ENCODE results near the gene SYT2. TPM values are rescaled to one million over a fixed set of nuclear protein-coding genes. Genes with fewer than 3 reads are reported as not detected.

The SYT2 gene
- not detected for total RNA-seq
- long read RNA-seq, partial matches to known transcripts: 0 of 1 reads
- long read RNA-seq, other reads (novel, unspliced or antisense): 1 of 1 reads

DNA sequence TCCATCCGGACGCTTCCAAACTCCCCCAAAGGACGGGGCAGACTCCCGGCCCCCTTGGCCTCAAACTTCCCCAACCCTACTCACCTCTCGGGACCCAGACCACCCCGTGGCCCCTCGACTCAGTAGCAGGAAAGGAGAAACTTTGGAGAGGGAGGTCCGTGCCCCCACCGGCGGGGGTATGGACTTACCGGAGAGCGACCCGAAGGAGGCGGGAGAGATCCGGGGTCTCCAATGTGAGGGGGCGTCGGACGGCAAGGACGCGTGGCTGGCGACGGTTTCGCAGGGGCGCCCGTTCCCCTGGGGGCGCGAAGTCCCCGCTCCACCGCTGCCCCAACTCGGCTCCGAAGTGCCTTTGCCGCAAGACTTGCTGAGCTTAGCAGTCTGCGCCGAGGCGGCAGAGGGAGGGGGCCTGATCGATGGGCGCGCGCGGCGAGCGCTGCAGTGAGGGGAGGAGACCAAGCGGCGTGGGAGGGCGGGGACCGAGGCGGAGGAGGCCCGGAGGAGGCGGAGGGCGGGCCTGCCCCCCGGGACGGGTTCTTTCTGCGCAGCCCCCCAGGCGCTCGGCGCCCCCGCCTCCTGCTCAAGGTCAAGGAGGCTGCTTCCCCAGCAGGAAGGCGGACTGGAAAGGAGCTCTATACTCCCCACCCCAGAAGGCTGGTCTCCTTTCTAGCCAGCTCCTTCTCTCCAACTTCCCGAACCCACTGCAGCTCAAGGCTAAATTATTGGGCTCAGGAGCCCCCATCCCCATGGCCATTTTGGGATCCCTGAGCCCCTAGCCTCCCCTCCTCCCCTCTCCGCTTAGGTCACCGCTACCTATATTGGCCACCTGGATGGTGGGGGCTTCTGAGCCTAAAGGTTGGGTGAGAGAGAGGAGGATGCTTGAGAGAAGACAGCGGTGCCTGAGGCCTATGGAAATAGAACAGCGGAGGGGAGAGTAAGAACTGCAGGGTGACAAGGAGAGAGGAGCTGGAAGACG lies at the start of gene SYT2:
Gene SYT2 (minus strand): TSS at position 385 of the 976 bp plus-strand sequence. CDS start 104,682 bp downstream, outside the sequence.
- H3K27me3 ChIP-seq (ENCODE audit: low read depth): peaks cover 77% of the 10 kb centered on the region
- peak; percentile 55 to 59 for ATAC-seq

DNA sequence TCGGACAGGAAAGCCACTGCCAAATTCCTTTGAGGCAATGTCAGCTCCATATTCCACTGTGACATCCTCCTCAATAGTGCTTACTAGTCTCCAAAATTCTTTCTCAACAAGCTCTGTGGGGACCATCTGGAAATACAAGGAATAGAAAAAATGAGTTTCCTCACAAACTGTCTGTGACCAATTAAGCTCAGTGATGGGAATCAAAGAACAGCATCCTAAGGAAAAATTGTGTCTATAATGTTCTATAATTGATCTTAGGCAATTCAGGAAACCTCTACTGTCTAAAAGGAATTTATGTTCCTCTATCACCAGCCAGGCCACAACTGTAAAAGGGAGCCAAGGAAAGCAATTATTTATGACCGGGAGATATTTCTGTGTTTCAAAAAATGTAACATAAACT lies 46.1 kb upstream of the SYT2 start:
- ATAC-seq: no peak
- Histone ChIP-seq H3K27ac (no peak overlapping the region), H3K4me1 (no peaks in the 10 kb centered on the region), H3K27me3 (ENCODE audit: low read depth) (no peaks in the 10 kb centered on the region), H3K4me3 (no peak overlapping the region), H3K36me3 (peaks cover 100% of the 10 kb centered on the region), H3K9me3 (no peaks in the 10 kb centered on the region)
- intact Hi-C loops (cut with DNase I): no loop called here
- no peak for DNase-seq
- TF ChIP-seq, protein P1, sequence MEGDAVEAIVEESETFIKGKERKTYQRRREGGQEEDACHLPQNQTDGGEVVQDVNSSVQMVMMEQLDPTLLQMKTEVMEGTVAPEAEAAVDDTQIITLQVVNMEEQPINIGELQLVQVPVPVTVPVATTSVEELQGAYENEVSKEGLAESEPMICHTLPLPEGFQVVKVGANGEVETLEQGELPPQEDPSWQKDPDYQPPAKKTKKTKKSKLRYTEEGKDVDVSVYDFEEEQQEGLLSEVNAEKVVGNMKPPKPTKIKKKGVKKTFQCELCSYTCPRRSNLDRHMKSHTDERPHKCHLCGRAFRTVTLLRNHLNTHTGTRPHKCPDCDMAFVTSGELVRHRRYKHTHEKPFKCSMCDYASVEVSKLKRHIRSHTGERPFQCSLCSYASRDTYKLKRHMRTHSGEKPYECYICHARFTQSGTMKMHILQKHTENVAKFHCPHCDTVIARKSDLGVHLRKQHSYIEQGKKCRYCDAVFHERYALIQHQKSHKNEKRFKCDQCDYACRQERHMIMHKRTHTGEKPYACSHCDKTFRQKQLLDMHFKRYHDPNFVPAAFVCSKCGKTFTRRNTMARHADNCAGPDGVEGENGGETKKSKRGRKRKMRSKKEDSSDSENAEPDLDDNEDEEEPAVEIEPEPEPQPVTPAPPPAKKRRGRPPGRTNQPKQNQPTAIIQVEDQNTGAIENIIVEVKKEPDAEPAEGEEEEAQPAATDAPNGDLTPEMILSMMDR (IDR thresholded peaks at IDR 0.05): no peak

More for the DNA sequence above, at the start of gene SYT2:
- TF ChIP-seq, protein P1 (IDR thresholded peaks at IDR 0.05): no peak
- Histone ChIP-seq H3K36me3 (no peaks in the 10 kb centered on the region), H3K9me3 (no peaks in the 10 kb centered on the region), H3K4me3 (peak within 1 kb of the TSS; percentile 40), H3K27ac (no peak within 1 kb of the TSS), H3K4me1 (peaks cover 13% of the 10 kb centered on the region)
- DNase-seq: no peak
- intact Hi-C loops (cut with DNase I): no loop called here

DNA sequence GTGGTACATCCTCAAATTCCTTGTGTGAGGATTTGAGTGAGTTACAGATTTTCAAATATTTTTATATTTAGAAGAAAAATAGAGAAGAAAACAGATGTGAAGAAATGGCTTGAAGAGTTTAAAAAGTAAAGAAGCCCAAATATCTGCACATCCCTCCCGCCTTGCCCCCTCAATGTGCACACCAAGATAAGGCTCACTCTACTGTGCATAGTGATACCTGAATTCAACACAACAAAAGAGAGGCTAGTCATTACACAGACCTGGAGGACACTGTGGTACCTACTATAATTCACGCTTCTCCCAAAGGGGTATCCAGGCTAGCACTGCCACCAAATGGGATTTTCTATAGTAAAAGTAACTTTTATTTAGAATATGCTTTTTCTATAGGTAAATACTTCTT lies 44.0 kb upstream of the SYT2 start:
- no peaks in the 10 kb centered on the region for H3K27me3 ChIP-seq (ENCODE audit: low read depth)
- intact Hi-C loops (cut with DNase I): no loop called here
- no peak for DNase-seq
- no peak for ATAC-seq
- peaks cover 98% of the 10 kb centered on the region for H3K36me3 ChIP-seq
- H3K9me3 ChIP-seq: no peaks in the 10 kb centered on the region
- no peak overlapping the region for H3K27ac ChIP-seq
- no peak overlapping the region for H3K4me3 ChIP-seq
- TF ChIP-seq, protein P1 (IDR thresholded peaks at IDR 0.05): no peak
- H3K4me1 ChIP-seq: no peaks in the 10 kb centered on the region

DNA sequence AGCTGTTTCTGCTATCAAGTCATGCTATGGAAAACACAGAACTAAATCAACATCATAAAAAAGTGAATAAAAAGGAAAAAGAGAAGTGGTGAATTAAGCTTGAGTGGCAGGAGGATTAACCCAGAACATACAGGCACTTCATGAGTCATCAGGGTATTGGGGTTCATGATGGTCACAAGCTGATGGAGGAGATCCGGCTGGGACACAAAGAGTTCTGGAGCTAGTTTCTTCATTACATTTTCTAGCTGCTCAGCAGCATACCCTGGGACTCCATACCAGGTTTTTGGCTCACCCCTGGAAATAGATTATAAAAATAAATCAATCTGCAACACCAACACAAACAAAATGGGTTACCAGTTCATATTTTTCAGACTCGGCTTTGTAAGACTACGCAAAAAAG lies 42.5 kb upstream of the SYT2 start:
- Histone ChIP-seq H3K27me3 (ENCODE audit: low read depth) (no peaks in the 10 kb centered on the region), H3K36me3 (peaks cover 98% of the 10 kb centered on the region), H3K4me1 (no peaks in the 10 kb centered on the region), H3K27ac (no peak overlapping the region), H3K4me3 (no peak overlapping the region), H3K9me3 (no peaks in the 10 kb centered on the region)
- ATAC-seq (no peak), DNase-seq (no peak)
- intact Hi-C loops (cut with DNase I): no loop called here
- TF ChIP-seq, protein P1 (IDR thresholded peaks at IDR 0.05): no peak

DNA sequence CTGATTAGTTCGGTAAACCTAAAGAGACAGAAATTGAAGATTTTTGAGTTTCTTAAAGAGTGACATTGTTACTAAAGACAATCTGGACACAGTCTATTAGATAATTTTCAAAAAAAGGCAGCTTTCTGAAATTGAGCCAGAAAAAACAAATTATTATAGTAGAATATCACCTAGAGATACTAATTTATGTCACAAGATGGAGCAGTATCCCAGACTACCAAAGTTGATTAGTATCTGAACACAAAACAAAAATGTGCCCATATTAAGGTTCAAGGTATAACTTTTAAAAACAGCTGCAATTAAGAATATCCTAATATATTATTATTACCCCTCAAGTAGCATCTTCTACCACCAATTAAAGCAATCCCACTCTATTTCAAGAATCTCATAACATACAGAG lies 40.5 kb upstream of the SYT2 start:
- peaks cover 89% of the 10 kb centered on the region for H3K36me3 ChIP-seq
- no peaks in the 10 kb centered on the region for H3K9me3 ChIP-seq
- ATAC-seq (no peak), DNase-seq (no peak)
- intact Hi-C loops (cut with DNase I): no loop called here
- H3K27ac ChIP-seq: no peak overlapping the region
- TF ChIP-seq, protein P1 (IDR thresholded peaks at IDR 0.05): no peak
- no peaks in the 10 kb centered on the region for H3K27me3 ChIP-seq (ENCODE audit: low read depth)
- H3K4me1 ChIP-seq: no peaks in the 10 kb centered on the region
- H3K4me3 ChIP-seq: no peak overlapping the region
